ENCODE measurements around the gene DDX24.

Gene DDX24, protein sequence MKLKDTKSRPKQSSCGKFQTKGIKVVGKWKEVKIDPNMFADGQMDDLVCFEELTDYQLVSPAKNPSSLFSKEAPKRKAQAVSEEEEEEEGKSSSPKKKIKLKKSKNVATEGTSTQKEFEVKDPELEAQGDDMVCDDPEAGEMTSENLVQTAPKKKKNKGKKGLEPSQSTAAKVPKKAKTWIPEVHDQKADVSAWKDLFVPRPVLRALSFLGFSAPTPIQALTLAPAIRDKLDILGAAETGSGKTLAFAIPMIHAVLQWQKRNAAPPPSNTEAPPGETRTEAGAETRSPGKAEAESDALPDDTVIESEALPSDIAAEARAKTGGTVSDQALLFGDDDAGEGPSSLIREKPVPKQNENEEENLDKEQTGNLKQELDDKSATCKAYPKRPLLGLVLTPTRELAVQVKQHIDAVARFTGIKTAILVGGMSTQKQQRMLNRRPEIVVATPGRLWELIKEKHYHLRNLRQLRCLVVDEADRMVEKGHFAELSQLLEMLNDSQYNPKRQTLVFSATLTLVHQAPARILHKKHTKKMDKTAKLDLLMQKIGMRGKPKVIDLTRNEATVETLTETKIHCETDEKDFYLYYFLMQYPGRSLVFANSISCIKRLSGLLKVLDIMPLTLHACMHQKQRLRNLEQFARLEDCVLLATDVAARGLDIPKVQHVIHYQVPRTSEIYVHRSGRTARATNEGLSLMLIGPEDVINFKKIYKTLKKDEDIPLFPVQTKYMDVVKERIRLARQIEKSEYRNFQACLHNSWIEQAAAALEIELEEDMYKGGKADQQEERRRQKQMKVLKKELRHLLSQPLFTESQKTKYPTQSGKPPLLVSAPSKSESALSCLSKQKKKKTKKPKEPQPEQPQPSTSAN

DNA sequence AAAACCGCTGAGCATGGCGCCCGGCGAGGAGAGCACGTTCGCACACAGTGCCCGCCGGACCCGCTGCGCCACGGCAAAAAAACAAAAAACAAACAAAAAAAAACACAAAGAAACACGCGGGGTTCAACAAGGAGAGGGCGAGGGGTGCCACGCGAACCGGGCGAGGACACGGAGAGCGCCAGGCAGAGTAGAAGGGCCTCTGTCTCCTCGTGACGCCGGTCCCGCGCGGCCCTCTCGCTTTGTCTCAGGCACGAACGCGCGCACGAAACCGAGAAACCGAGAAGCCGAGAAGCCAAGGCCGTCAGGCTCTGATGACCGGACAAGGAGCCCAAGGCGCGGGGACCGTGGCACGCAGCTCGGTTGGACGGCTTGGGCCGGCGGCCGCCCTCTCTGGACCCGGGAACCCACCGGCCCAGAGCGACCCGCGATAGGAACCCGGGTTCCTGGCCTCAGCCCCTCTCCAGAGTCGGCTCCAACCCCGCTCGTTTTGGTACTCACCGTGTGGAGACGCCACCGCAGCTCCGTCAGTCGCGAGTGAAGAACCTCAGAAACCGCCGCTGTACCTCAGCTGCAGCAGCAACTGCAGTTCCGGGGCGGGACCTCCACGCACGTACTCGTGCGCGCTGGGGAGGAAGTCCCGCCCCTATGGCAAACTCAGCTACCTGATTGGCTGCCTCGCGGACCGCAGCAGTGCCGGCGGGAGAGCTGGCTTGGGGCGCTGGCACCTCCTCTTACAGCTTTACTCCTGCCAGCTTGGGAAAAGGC is at the start of gene DDX24, which contains the start of gene IFI27L1:
Gene DDX24 (minus strand): TSS at position 582 of the 765 bp plus-strand sequence. CDS start 1,460 bp downstream, outside the sequence.
Gene IFI27L1 (plus strand): TSS at position 690 of the 765 bp plus-strand sequence. CDS start 15,628 bp downstream, outside the sequence.
- peak; percentile 66 for DNase-seq

DNA sequence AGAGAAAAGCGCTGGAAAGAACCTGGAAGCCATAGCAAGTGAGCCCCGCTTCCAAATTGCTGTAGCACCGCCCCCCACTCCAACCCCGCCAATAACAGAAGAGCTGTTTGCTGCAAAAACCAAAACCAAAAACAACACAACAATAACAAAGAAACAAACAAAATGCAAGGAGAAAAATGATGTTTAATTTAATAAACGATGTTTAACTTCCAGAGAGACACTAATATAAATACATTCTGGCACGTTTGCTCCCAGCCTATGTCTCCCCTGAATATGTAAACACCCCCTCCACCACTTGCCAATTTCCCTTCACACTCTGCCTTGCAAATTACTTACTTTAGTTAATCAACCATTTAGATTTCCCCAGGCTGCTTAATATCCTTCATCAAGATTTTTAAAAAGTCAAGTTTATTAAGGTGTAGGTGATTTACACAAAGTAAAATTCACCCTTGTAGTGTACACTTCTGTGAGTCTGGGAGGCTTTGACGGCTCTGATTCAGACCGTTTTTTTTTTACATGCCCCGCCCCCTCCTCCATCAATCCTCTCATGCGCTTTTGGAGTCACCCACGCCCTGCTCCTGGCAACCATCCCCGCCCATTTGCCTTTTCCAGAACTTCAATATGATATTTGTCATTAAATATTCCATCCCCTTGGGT is 48.9 kb upstream of the DDX24 start:
- no peak for DNase-seq

DNA sequence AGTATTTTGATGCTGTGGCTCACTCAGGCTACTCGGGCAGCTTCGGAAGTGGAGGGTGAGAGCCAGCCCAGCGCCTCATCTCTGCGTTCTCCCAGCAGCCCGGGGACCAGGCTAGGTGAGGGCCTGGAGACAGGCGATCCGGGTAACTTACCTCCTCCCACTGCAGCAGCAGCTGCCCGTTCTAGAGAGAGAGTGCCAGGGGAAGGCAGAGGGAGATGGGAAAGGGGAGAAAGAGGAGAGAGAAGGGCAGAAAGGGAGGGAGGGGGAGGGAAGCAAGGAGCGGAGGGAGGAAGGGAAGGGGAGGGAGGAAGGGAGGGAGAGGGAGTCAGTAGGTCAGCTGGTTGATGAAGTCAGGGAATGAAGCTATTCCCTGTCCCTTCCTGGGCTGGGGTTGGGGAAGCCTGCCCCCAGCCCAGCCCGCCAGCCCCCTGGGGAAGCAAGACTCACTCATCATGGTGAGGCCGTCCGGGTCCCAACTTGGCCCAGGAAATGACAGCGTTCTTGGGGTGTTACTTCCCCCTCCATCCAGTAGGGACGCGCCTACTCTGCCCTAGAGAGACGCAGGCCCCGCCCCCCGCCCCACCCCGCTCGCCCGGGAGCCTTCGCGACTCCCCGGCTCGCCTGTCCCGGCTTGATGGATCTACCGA is 48.2 kb upstream of the DDX24 start, which contains the start of gene IFI27L2:
Gene IFI27L2 (minus strand): TSS at position 494 of the 647 bp plus-strand sequence. CDS start 40 bp downstream, at position 454.
- peak; percentile 59 for DNase-seq

DNA sequence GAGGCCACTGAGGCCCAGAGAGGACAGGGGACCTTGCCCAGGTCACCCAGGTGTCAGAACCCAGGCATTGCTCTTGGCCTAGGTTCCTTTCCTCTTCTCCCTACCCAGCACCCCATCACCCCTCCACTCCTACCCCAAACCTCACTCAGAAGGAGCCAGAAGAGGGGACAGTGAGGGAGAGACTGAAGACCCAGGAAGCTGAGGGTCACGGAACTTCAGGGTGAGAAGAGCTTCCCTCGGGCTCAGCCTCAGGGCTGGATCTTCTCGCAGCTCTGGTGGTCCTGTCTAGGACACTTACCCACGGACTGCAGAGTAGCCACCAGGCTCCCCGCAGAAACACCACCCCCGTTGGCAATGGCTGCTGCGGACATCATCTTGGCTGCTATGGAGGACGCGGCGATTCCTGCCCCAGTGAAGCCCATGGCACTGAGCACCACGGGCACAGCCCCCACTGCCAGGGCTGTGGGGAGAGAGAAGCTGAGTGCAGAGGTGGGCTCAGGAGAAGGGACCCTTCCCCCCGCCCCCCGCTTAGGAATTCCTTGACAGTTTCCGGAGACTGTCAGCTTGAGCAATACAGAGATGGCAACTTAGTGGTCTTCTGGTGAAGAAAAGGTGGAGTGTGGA is 47.3 kb upstream of the DDX24 start:
- no peak for DNase-seq

DNA sequence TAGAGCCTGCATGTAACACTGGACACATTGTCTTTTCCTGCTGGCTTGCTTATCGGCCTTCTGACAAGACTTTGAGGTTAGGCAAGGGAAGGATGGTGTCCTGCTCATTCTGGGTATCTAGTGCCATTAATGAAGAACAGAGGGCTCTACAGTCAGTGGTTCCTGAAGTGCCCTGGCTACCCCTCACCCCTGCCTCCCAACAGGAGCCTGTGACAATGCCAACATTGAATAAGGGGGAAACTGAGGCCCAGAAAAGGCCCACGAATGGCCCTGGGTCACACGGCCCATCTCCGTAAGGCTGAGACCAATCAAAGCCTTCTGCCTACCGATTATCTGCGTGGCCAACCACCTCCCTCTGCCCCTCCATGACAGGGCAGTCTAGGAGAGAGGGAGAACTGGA is 46.3 kb upstream of the DDX24 start:
- no peak for DNase-seq

DNA sequence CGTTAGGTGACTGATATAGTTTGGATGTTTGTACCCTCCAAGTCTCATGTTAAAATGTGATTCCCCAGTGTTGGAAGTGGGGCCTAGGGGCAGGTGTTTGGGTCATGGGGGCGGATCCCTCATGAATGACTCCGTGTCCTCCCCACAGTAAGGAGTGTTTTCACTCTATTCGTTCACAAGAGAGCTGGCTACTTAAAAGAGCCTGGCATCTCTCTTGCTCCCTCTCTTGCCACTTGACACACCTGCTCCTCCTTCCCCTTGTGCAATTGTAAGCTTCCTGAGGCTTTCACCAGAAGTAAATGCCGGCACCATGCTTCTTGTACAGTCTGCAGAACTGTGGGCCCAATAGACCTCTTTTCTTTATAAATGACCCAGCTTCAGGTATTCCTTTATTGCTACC is 45.8 kb upstream of the DDX24 start:
- no peak for DNase-seq

DNA sequence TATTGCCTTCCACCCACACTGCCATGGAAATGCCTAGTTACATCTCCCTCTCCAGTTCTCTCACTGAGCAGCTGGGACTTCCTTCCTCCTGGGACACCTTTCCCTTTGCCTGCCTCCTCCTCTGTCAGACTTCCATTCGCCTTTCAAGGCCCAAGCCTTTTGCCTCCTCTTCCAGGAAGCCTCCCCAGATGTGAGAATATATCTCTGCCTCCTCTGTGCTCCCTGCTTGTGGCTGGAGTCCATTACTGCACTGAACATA is 45.3 kb upstream of the DDX24 start:
- no peak for DNase-seq

DNA sequence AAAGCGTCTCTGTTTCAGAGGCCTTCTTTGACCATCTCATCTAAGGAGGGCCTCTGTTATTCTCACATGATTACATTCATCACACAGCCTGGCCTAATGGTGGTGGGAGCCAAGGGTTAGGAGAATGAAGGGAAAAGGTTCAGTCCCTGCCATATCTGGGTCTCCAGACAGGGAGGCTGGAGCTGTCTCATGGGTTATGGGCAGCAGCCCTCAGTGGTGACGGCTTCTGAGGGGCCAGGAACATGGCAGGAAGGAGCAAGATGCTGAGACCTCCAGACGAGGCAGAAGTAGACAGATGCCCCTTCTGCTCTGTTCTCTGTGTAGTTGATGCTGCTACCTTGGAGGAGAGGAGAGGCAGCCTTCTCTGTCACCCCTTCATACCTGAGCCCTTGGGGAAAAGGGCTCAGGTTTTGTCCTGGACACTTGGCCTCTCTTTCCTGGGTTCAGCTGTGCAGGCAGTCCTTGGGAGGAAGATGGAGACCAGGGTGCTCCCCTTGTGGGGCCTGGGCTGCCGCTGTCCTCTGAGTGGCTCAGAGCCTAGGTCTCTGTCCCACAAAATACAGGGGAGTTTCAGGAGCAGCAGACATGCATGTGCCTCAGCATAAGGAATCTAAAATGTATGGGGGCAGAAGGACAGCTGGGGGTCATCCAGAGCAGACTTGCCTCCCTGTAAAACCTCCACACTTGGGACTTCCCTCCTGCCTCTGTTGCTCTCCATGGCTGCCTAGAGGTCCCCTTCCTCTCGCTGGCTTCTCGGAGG is 44.8 kb upstream of the DDX24 start:
- no peak for DNase-seq

DNA sequence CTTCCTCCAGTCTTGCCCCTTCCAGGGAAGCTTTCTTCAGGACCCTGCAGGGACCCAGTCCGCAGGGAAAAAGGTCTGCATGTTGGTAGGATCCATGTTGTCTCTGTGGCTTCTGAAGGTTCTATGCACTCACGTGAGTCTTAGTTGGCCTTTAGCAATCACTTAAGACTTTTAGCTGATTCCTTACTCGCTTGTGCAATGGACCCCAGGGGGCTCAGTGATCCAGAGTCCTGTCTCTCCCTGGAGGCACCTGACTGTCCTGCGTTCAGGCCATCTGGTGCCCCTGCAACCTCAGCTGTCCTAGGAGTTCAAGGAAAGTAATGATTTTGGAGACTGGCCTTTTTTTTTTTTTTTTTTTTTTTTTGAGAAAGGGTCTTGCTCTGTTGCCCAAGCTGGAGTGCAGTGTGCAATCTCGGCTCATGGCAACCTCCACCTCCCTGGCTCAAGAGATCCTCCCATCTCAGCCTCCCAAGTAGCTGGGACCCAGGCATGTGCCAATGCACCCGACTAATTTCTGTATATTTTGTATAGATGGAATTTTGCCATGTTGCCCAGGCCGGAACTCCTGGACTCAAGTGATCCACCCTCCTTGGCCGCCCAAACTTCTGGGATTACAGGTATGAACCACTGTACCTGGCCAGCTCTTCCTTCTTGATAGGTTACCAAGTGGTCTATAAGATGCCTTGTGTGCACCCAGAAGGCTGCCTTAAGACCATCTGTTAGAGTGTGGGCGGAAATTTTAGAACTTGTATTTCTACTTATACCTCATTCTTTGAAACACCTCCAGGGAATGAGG is 43.8 kb upstream of the DDX24 start:
- DNase-seq: no peak

DNA sequence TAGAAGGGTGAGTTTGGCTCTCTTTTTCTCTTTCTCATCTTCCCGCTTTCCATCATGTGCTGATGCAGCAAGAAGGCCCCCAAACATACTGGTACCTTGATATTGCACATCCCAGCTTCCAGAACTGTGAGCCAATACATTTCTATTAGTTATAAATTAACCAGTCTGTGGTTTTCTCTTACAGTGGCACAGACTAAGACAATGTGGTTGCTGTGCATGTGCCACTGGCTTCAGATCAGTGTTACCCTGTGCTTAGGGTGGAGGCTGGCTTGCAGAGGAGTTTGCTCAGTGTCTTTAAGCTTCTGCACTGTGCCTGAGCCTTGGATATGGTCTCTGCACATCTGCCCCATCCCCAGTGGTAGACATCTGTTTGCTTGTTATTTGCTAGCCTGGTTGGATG is 42.9 kb upstream of the DDX24 start:
- DNase-seq: no peak

DNA sequence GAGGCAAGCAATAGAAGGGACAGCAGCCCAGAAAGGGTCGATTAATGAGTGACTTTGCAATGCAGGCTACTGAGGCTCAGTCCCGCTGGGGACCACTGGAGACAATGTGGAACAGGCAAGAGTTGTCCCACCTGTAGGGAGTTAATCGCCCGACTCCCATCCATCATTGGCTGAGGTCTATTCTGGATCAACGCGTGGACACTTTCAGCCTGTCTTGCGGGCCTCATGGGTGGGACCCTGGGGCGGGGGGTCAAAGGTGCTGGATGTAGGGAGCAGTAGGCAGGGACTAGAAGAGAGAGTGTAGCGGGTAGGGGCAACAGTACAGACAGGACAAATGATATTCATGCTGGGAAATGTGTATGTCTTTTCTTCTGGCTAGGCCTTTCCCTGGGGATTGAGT is 42.3 kb upstream of the DDX24 start:
- no peak for DNase-seq

DNA sequence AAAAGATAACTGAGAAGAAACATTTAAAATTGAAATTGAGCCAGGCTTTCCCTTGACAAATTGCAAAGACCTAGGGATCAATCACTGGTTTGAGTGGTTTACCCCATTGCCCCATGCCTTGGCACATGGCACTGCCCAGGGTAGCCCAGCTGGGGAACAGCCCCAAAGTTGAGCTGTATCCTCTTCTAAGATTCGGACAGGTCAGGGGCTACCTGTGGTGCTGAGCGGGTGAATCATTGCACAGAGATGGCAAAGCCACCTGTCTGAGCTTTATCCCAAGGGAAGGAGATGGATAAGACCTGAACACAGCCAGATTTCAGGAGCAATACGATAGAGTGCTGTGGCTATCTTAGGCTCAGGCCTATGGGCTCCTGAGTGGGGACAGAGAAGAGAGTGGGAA is 41.4 kb upstream of the DDX24 start:
- no peak for DNase-seq

DNA sequence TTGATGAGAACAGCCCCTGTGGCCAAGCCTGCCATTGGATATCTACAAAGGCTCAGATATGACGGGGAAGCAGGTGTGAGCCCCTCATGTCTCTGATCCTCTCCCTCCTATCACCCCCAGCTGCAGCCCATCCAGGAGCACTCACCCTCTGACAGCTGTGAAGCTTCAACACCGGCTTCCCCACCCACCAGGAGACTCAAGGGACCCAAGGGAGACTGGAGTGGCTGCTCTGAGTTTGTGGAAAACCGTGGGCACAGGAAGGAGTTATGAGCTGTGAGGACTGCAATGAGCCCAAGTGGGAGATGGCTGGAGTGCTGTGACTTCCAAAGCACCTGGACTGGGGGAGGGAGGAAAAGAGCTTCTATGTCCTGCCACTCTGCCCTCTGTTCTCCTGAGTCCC is 40.5 kb upstream of the DDX24 start:
- no peak for DNase-seq

DNA sequence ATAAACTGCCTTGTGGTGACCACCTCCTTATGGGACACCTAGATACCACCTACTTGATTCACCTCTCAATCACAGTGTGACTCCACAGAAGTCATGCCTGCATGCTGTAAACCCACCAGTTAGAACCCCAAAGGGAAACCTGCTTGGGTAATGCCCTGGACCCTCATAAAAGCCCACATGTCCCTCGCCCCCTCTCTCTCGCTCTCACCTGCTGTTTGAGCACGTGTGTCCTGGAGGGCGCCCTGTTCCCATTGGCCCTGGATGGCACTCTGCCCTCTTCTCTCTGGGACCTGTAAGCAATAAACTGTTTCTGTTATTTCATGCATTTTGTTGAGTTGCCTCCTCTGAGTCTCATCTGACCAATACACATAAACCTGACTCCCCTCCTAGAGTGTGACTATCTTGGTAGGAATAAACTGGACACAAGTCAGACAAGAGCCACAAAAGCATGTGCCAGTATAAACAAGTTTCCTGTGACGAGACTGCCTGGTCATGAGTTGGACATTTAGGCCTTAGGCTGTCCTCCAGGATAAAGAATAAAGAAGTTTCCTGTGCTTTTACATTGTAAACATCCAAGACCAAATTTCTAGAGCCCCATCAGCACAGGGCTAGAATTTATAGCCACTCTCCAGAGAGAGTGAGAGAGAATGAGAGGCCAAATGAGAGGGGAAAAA is 39.8 kb upstream of the DDX24 start:
- DNase-seq: no peak

DNA sequence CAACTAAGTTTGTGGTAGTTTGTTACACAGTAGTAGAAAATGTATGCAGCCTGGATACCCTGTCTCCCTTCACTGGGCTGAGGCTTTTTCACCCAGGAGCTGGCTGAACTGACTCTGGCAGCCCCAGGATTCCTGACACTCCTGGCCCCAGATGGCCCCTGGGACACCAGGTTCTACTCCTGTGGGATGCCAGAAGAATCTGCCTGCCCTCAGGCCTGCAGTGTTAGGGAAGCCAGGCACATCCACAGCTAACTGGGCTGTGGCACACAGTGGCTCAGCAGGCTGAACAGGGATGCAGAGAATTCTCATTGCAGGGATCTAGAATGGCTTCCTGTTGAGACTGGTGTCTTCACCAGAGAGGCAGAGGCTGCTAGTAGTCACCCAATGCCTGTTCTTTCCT is 38.1 kb upstream of the DDX24 start:
- no peak for DNase-seq

DNA sequence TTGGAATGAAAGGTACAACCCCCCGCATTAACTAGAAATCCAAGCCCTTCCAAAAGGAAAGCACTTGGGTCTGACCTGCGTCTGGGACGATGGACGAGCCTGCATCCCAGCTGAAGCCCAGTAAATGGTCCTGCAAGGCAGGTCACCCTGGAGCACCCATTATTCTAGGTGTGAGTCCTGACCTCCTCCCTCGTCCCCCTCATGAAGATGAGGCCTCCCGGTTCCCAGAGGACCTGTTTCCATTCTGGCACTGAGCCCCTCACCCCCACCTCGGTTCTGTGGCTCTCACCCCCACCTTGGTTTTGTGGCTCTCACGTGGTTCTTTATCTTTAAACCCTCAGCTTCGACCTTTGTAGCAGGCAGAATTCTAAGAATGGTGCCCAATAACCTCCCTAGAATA is 36.9 kb upstream of the DDX24 start:
- DNase-seq: no peak

DNA sequence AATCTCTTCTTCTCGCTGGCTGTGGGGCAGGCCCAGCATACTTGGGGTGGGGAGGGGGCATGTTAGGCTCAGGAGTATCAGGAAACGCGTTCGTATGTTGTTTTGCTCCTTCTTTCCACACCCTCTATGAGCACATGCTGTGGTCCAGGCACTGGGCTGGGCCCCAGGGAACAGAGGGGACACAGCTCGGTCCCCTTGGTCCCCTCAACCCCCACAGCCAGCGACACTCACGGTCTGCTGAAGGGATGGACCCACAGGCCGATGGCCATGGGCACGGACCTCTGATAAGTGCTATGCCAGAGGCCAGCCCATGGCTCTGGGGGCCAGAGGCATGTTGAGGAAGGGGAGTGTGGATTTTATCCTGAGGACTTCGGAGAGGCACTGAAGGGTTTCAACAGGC is 35.7 kb upstream of the DDX24 start:
- no peak for DNase-seq

DNA sequence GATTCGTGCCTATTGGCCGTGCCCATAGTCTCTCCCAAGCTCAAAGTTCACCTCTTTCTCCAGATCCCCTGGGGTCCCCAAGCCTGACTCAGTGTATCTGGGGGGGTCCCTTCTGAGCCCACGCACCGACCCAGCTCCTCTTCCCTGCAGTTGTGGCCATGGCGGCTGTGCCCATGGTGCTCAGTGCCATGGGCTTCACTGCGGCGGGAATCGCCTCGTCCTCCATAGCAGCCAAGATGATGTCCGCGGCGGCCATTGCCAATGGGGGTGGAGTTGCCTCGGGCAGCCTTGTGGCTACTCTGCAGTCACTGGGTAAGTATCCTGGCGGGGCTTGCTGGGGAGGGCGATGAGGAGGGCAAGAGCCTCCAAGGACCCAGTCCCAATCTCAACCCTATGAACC is 34.6 kb upstream of the DDX24 start:
- no peak for DNase-seq

DNA sequence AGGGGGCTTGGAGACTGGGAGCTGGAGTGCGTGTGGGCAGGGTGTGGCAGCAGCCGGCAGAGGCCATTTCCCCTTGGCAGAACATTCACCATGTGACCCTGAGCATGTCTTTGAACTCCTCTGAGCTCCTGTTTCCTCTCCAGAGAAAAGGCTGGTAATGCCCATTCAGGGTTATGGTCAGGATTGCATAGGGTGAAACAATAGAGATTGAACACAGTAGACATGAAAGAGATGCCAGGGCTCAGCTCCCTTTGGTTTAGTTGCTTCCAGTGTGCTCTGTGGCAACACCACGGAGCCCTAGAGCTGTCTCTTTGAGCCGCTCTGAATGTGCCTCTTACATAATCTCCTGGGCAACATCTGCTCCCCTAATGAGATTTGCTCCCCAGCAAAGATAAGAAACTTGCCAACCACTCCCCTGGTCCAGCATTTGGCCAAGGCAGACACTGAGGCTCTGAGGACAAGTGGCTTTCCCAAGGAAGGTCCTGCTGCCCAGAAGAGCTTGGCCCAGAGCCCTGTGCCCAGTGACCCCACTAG is 34.1 kb upstream of the DDX24 start:
- DNase-seq: no peak

Measured in NCI-H1436 treated with DMSO at 0.1 percent for 48 hours (cell line).